Mesothelial cell of epicardium (in vitro differentiated cells): ENCODE measurements around the gene SNTB2. TPM values are rescaled to one million over a fixed set of nuclear protein-coding genes. Genes with fewer than 3 reads are reported as not detected.
"Not testable (repeated sequence)": the region's sequence is repeated elsewhere in the genome, so short reads cannot be mapped to it uniquely, and the experiment has no call there.

Experiments used
- DNase-seq, 2 experiments: peaks; one replicate each; pipeline ENCODE4 v3.0.0; 2021; ENCODE audit warnings: low spot score in 2 of 2; ENCODE audit not compliant: unreplicated experiment in 2 of 2
- H3K27ac Mint-ChIP-seq: 2 replicates; pipeline ENCODE4 v1.8.0; 2021; ENCODE audit warnings: mixed read lengths
- H3K27me3 Mint-ChIP-seq: 2 replicates; pipeline ENCODE4 v1.8.0; 2021; ENCODE audit warnings: low read depth, mixed read lengths
- H3K36me3 Mint-ChIP-seq: 2 replicates; pipeline ENCODE4 v1.8.0; 2021; ENCODE audit warnings: mixed read lengths
- H3K4me1 Mint-ChIP-seq: 2 replicates; pipeline ENCODE4 v1.8.0; 2021; ENCODE audit warnings: mixed read lengths
- H3K4me3 Mint-ChIP-seq: 2 replicates; pipeline ENCODE4 v1.8.0; 2021; ENCODE audit warnings: mild to moderate bottlenecking, moderate library complexity, mixed read lengths
- H3K9me3 Mint-ChIP-seq: 2 replicates; pipeline ENCODE4 v1.8.0; 2021; ENCODE audit warnings: mixed read lengths
- total RNA-seq: library from RNA; stranded (reverse); gene quantifications from 3 replicates; pipeline ENCODE4 v1.2.1, GENCODE V29; 2021
- TF ChIP-seq, protein P1 (sequence below): fragments of 200-600 bp; sonication (generic); IDR thresholded peaks from one replicate; pipeline ENCODE4 v1.5.0; 2021; ENCODE audit warnings: antibody characterized with exemption; ENCODE audit not compliant: unreplicated experiment

Gene SNTB2
- total RNA-seq, 1 donor from 2014 or later, result 26.7 TPM

DNA sequence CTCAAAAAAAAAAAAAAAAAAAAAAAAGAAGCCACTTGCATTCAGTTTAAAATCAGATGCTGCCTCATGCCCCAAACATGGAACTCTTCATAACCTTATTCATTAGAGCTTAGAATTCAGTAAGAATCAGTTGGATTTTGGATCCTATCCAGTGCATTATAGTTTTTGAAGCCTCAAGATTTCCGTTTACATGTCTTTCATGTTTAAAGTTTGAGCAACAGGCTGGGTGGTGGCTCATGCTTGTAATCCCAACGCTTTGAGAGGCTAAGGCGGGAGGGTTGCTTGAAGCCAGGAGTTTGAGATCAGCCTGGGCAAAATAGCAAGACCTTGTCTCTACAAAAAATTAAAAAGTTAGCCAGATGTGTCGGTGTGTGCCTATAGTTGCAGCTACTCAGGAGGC, 55.0 kb downstream of the SNTB2 start:
- H3K9me3 Mint-ChIP-seq, result no peaks in the 10 kb centered on the region
- H3K27me3 Mint-ChIP-seq, result no peaks in the 10 kb centered on the region
- no peak overlapping the region for H3K27ac Mint-ChIP-seq
- peaks cover 7% of the 10 kb centered on the region for H3K36me3 Mint-ChIP-seq
- no peak overlapping the region for H3K4me3 Mint-ChIP-seq
- H3K4me1 Mint-ChIP-seq, result peaks cover 19% of the 10 kb centered on the region
- TF ChIP-seq, protein P1, sequence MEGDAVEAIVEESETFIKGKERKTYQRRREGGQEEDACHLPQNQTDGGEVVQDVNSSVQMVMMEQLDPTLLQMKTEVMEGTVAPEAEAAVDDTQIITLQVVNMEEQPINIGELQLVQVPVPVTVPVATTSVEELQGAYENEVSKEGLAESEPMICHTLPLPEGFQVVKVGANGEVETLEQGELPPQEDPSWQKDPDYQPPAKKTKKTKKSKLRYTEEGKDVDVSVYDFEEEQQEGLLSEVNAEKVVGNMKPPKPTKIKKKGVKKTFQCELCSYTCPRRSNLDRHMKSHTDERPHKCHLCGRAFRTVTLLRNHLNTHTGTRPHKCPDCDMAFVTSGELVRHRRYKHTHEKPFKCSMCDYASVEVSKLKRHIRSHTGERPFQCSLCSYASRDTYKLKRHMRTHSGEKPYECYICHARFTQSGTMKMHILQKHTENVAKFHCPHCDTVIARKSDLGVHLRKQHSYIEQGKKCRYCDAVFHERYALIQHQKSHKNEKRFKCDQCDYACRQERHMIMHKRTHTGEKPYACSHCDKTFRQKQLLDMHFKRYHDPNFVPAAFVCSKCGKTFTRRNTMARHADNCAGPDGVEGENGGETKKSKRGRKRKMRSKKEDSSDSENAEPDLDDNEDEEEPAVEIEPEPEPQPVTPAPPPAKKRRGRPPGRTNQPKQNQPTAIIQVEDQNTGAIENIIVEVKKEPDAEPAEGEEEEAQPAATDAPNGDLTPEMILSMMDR, result no peak
- no peak for DNase-seq

DNA sequence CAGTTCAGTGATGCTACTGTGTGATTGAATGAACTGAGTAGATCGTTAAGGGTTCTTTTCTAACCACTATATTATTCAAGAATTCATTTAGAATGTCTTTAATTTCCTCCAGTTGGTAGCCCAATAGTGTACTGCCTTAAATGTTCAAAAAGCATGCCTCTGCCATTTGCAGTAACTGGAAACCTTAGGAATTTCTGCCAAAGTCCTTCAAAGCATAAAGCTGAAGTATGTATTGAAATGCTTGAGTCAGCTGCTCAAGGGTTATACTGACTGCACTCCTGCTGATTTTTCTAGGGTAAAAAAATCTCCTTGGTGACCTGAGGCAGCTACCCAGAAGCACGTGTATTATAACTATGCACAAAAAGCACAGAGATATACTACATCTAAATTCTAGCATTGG, 56.5 kb downstream of the SNTB2 start:
- H3K4me3 Mint-ChIP-seq, result no peak overlapping the region
- peaks cover 19% of the 10 kb centered on the region for H3K4me1 Mint-ChIP-seq
- peaks cover 9% of the 10 kb centered on the region for H3K36me3 Mint-ChIP-seq
- no peaks in the 10 kb centered on the region for H3K27me3 Mint-ChIP-seq
- no peak overlapping the region for H3K27ac Mint-ChIP-seq
- TF ChIP-seq, protein P1, result no peak
- no peaks in the 10 kb centered on the region for H3K9me3 Mint-ChIP-seq
- no peak for DNase-seq

DNA sequence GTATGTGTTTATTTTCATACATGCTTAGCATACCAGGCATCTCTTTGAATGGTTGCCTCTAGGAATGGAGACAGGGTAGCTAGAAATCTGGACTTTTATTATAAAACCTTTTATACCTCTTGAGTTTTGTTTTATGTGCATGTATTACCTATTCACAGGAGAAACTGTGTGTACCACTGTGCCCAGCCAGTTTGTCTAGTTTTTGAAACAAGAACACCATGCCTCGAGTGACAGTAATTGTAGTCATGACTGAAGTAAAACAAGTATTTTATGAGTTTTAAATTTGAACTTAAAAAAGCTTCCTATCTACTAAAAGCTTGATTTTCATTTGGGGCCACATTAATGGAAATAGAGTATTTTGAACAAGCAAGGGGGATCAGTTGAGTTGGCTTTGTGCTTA, 57.4 kb downstream of the SNTB2 start:
- H3K27me3 Mint-ChIP-seq, result no peaks in the 10 kb centered on the region
- H3K4me1 Mint-ChIP-seq, result peaks cover 19% of the 10 kb centered on the region
- TF ChIP-seq, protein P1, result no peak
- H3K27ac Mint-ChIP-seq, result no peak overlapping the region
- DNase-seq, result no peak
- no peak overlapping the region for H3K4me3 Mint-ChIP-seq
- H3K36me3 Mint-ChIP-seq, result peaks cover 11% of the 10 kb centered on the region
- no peaks in the 10 kb centered on the region for H3K9me3 Mint-ChIP-seq

DNA sequence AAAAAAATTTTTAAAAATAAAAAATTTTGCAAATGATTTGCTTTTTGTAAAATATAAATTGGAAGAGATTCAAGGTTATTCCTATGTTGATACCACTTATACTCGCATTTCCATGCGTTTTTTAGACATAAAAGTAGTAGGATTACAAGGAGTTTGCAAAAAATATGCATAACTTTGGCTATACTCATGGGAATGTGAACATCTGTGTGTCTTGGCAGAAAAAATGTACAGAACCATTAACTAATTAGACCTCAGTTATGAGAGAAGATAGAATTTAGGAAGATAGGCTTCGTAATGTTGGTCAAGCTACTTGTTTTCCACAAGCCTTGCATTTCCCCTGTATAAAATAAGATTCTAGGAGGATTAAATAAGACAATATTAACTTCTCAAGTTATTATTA, 63.1 kb downstream of the SNTB2 start:
- no peak for DNase-seq
- H3K27ac Mint-ChIP-seq, result no peak overlapping the region
- H3K4me1 Mint-ChIP-seq, result peaks cover 9% of the 10 kb centered on the region
- TF ChIP-seq, protein P1, result no peak
- peaks cover 20% of the 10 kb centered on the region for H3K36me3 Mint-ChIP-seq
- no peak overlapping the region for H3K4me3 Mint-ChIP-seq
- H3K9me3 Mint-ChIP-seq, result no peaks in the 10 kb centered on the region
- no peaks in the 10 kb centered on the region for H3K27me3 Mint-ChIP-seq

DNA sequence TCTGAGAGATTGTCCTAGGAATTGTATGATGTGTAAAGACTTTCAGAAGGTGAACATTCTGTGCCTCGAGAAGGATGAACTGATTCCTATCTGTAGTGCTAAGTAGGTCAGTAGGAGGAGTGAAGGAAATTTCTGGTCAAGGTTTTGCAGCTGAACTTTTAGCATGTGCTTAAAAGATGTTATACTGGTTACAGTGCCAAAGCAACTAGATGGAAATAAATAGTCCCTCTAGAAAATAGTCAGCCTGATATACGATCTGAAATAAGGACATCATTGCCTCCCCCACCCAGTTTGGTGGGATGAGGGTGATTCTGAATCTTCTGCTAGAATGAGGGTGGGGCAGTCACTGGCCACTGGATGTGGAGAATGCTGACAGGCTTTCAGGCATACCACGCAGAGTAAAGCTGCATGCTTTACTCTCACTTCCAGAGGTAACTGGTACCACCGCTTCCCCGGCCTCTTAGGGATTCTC, 66.9 kb downstream of the SNTB2 start:
- H3K27me3 Mint-ChIP-seq, result no peaks in the 10 kb centered on the region
- no peak overlapping the region for H3K4me3 Mint-ChIP-seq
- peak overlapping the region; percentile 21 for H3K27ac Mint-ChIP-seq
- H3K36me3 Mint-ChIP-seq, result peaks cover 13% of the 10 kb centered on the region
- DNase-seq, result no peak
- TF ChIP-seq, protein P1, result no peak
- H3K4me1 Mint-ChIP-seq, result peaks cover 9% of the 10 kb centered on the region
- H3K9me3 Mint-ChIP-seq, result no peaks in the 10 kb centered on the region

DNA sequence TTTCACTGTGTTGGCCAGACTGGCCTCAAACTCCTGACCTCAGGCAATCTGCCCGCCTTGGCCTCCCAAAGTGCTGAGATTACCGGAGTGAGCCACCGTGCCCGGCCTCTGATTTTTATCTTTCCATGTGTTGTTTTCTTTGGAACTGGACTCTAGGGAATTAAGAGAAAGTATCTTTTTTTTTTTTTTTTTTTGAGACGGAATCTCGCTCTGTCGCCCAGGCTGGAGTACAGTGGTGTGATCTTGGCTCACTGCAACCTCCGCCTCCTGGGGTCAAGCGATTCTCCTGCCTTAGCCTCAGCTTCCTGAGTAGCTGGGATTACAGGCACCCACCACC, 72.4 kb downstream of the SNTB2 start:
- not testable (repeated sequence) for H3K4me3 Mint-ChIP-seq, H3K9me3 Mint-ChIP-seq, H3K27ac Mint-ChIP-seq, H3K4me1 Mint-ChIP-seq, H3K27me3 Mint-ChIP-seq, DNase-seq
- H3K36me3 Mint-ChIP-seq, result peaks cover 24% of the 10 kb centered on the region
